IPS DF 6.9 (cell line): ENCODE data around the gene GSG1.
A peak's percentile ranks its signal among the peaks of the same experiment; 100 is the strongest.

Experiments used
- DNase-seq: peaks from one replicate; pipeline ENCODE4 v3.0.0-alpha.2; 2013; ENCODE audit warnings: low read depth, low spot score
- H3K27ac ChIP-seq: one replicate; pipeline ENCODE4 v1.5.1; 2013; ENCODE audit warnings: low read length, control low read depth
- H3K27me3 ChIP-seq: 2 replicates; pipeline ENCODE4 v1.6.1; 2013; ENCODE audit warnings: mild to moderate bottlenecking, low read length; ENCODE audit not compliant: control insufficient read depth, insufficient read depth
- H3K36me3 ChIP-seq: 2 replicates; pipeline ENCODE4 v1.6.1; 2013; ENCODE audit warnings: low read length; ENCODE audit not compliant: control insufficient read depth, insufficient read depth
- H3K4me1 ChIP-seq: 2 replicates; pipeline ENCODE4 v1.6.1; 2013; ENCODE audit warnings: low read length; ENCODE audit not compliant: control insufficient read depth, insufficient read depth
- H3K4me3 ChIP-seq: 2 replicates; pipeline ENCODE4 v1.5.1; 2013; ENCODE audit warnings: mild to moderate bottlenecking, low read length
- H3K9me3 ChIP-seq: 2 replicates; pipeline ENCODE4 v1.6.1; 2013; ENCODE audit warnings: low read length, inconsistent platforms; ENCODE audit not compliant: control insufficient read depth, insufficient read depth
- WGBS: extraction: QIAGEN DNeasy Blood & Tissue Kit; methylation state at CpG from one replicate; pipeline ENCODE4 v1.1.7; 2013; ENCODE audit warnings: mixed read lengths, missing lambda C conversion rate; ENCODE audit not compliant: insufficient read length, insufficient coverage; 5-methylcytosine and 5-hydroxymethylcytosine counted together

GSG1 gene

DNA sequence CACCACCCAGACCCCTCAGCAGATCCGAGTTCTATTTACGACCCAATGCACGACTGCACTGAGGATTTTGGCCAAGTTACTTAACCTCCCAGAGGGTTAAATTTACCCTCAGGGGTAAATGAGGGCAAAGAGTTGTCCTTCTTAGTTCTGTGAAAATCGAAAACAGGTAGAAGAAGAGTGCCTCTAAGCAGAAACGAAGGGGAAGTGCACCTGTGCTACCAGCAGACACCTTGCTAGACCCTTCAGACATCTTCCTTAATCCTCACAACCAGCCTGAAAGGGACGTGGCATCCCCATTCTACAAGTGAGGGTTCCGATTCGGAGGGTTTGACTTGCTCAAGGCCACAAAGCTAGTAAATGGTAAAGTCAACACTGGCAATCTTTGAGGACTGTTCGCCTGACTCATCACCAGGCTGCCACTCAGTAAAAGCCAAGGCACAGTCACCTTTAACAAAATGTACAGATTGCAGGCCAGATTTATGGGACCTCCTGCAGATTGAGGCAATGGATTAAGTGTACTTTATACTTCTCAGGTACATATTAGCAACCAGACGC is 1.6 kb downstream of the GSG1 start:
- no CpG with 5 or more reads among the region's 10 CpGs for WGBS
- Histone ChIP-seq H3K9me3 (no peaks in the 10 kb centered on the region), H3K27me3 (no peaks in the 10 kb centered on the region), H3K4me3 (peak overlapping the region; percentile 66; the same call in 1 of the 2 replicates), H3K27ac (no peak overlapping the region), H3K4me1 (peaks cover 6% of the 10 kb centered on the region; the same call in 1 of the 2 replicates), H3K36me3 (no peaks in the 10 kb centered on the region)
- no peak for DNase-seq

- DNase-seq: no peak
- H3K27ac ChIP-seq: no peak overlapping the region
- peaks cover 6% of the 10 kb centered on the region; the same call in 1 of the 2 replicates for H3K4me1 ChIP-seq
- WGBS: no CpG with 5 or more reads among the region's 79 CpGs
- H3K36me3 ChIP-seq: no peaks in the 10 kb centered on the region
- no peaks in the 10 kb centered on the region for H3K9me3 ChIP-seq
- H3K4me3 ChIP-seq: peak overlapping the region; percentile 66; the same call in 1 of the 2 replicates
- no peaks in the 10 kb centered on the region for H3K27me3 ChIP-seq
These were observed 2.3 kb downstream of the GSG1 start for GRCh38 chr12:13100882-13101769.

DNA sequence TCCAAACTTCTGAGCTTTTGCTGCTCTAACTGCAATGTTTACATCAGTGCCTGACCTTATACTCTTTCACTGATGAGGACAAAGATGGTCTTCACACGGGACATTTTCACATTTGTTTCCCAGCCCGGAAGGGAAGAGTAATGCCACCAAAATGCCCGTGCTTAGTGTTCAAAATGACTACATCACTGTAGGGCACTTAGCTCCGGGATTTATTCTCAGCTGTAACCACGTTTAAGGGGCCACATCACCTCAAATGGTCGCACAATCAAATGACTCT is 2.9 kb downstream of the GSG1 start:
- Histone ChIP-seq H3K27me3 (no peaks in the 10 kb centered on the region), H3K36me3 (no peaks in the 10 kb centered on the region), H3K4me1 (peaks cover 6% of the 10 kb centered on the region; the same call in 1 of the 2 replicates), H3K9me3 (no peaks in the 10 kb centered on the region), H3K27ac (no peak overlapping the region), H3K4me3 (peak overlapping the region; percentile 66; the same call in 1 of the 2 replicates)
- DNase-seq: no peak
- WGBS: no CpG with 5 or more reads among the region's 6 CpGs

DNA sequence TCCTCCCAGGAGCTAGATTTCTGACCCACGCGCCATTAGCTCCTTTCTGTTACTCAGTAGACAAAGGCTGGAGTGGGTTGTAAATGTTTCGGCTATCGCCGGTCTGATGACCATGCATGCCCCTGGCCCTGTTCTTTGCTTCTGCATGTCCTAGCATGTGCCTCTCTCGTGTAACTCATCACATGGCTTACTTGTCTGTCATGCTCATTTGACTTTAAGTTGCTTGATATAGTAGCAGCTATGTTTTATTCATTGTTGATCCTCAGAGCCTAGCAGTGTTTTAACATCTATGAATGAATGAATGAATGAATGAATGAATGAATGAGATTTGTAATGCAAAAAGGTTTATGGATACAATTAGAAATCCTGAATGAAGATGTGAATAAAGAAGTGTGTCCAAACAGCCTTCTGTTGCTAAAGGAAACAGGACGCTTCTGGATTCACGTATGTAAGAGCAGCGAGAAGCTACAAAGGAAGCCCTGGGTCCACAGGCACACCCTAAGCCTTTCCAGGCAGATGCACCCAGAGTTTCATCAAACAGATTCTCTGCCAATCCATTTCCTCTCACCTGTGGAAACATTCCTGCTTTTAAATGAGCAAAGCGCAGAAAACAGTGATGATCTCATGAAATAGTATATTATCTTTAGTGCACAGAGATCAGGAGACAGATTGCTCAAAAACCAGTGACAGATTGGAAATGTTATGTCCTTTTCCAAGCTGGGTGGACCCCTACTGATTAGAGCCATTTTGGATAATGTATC is 3.4 kb downstream of the GSG1 start:
- peaks cover 6% of the 10 kb centered on the region; the same call in 1 of the 2 replicates for H3K4me1 ChIP-seq
- no peak for DNase-seq

DNA sequence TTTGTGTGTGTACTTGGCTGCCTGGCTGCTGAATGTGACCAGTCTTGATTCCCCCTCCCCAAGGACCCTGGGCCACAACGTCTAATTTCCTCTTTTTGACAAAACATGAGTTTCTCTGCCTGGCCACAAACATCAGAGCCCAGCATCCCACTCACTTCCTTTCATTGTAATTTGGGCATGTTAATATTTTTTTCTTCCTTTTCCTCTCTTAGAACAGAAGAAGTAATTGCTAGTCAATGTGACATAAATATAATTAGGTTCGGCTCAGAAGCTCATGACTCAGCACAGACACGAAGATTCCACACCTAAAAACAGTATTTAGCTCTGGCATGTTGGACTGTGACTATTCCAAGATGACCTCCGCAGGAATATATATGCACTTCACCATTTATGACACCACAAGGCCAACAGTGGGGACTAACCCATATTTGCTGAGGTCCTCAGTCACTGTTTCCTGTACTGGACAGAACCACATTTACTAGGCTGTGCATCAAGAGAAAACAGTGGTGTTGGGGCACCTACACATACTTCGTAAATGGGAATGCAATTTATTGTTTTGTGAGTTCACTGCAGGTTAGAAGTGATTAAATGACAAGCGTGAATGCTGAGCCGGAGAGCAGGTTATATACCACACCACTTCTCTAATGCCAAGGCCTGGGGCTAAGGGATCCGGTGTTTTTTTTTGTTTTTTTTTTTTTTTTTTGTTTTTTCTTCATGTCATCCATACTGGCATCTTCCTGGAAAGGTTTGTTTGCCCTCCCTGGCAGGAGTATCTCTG is 4.2 kb downstream of the GSG1 start:
- no peak overlapping the region for H3K4me3 ChIP-seq
- no peaks in the 10 kb centered on the region for H3K9me3 ChIP-seq
- no peaks in the 10 kb centered on the region for H3K27me3 ChIP-seq
- no peaks in the 10 kb centered on the region for H3K36me3 ChIP-seq
- H3K4me1 ChIP-seq: peaks cover 6% of the 10 kb centered on the region; the same call in 1 of the 2 replicates
- no peak for DNase-seq
- H3K27ac ChIP-seq: no peak overlapping the region
- WGBS: no CpG with 5 or more reads among the region's 8 CpGs

More for the DNA sequence above, 3.4 kb downstream of the GSG1 start:
- no peak overlapping the region for H3K27ac ChIP-seq
- WGBS: no CpG with 5 or more reads among the region's 10 CpGs
- no peaks in the 10 kb centered on the region for H3K36me3 ChIP-seq
- no peak overlapping the region for H3K4me3 ChIP-seq
- H3K9me3 ChIP-seq: no peaks in the 10 kb centered on the region
- no peaks in the 10 kb centered on the region for H3K27me3 ChIP-seq

- H3K4me1 ChIP-seq: peaks cover 7% of the 10 kb centered on the region; the same call in 1 of the 2 replicates
- no peaks in the 10 kb centered on the region for H3K27me3 ChIP-seq
- no peak overlapping the region for H3K4me3 ChIP-seq
- H3K36me3 ChIP-seq: no peaks in the 10 kb centered on the region
- no peaks in the 10 kb centered on the region for H3K9me3 ChIP-seq
- no peak overlapping the region for H3K27ac ChIP-seq
- no CpG with 5 or more reads among the region's 9 CpGs for WGBS
- no peak for DNase-seq
These were observed 5.9 kb downstream of the GSG1 start for GRCh38 chr12:13097491-13098011.

DNA sequence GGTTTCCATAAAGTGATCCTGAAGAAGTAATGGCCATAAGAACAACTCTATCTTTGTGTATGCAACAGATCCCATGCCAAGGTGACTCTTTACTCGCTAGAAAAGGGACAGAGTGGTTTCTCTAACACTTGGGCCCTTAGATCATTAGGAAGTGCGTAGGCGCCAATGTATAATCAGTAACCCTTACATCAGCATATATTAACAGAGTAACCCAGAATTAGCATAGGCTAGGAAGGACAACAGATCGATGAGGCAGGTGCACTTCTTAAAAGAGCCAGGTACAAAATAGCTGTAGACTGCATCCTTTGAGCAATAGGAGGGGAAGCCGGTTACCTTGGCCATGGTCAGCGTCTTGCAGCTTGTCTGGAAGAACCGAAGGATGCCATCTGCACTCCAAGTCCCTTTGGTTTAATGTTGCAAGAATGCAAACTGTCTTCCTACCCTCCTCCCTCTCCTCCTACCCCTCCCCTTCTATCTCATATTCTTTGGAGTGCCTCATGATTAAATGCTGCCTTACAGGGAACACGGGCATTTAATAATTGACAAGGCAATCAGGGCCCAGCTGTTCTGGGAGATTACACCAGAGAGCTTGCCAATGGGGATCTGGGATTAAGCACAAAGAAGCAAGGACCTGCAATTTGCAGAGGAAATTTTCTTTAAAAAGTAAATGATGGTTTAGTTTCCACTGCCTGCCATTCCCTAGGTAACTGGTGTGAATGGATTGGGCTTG is 8.0 kb downstream of the GSG1 start:
- no CpG with 5 or more reads among the region's 8 CpGs for WGBS
- Histone ChIP-seq H3K36me3 (no peaks in the 10 kb centered on the region), H3K4me1 (peaks cover 8% of the 10 kb centered on the region; the same call in 1 of the 2 replicates), H3K4me3 (no peak overlapping the region), H3K9me3 (no peaks in the 10 kb centered on the region), H3K27me3 (no peaks in the 10 kb centered on the region), H3K27ac (no peak overlapping the region)
- DNase-seq: no peak

DNA sequence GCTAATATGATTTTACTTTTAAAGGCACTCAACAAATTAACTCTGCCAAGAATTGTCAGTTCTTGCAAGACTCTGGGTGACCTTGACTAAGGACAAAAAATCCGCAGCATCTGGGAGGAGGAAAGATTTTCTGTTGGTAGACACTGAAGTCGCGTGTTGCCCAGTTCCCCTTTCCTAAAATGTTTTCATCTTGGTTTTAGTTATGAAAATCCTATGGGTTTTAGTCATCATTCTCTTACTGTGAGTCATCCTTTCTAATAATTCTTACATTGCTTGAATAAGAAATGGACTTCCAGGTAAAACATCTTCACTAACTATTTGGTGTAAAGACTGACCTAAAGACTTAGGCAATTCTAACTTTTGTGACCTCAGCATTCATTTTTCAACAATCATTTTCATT is 9.1 kb downstream of the GSG1 start:
- H3K27me3 ChIP-seq: no peaks in the 10 kb centered on the region
- no CpG with 5 or more reads among the region's 3 CpGs for WGBS
- H3K9me3 ChIP-seq: no peaks in the 10 kb centered on the region
- no peaks in the 10 kb centered on the region for H3K36me3 ChIP-seq
- no peak overlapping the region for H3K4me3 ChIP-seq
- no peak overlapping the region for H3K27ac ChIP-seq
- no peak for DNase-seq
- H3K4me1 ChIP-seq: peaks cover 7% of the 10 kb centered on the region; the same call in 1 of the 2 replicates

GRCh38 chr12:13093848-13094220 is 9.6 kb downstream of the GSG1 start:
- no peak overlapping the region for H3K4me3 ChIP-seq
- no peaks in the 10 kb centered on the region for H3K36me3 ChIP-seq
- DNase-seq: no peak
- peaks cover 9% of the 10 kb centered on the region; the same call in 1 of the 2 replicates for H3K4me1 ChIP-seq
- H3K27me3 ChIP-seq: no peaks in the 10 kb centered on the region
- no peak overlapping the region for H3K27ac ChIP-seq
- WGBS: no CpG with 5 or more reads among the region's 2 CpGs
- no peaks in the 10 kb centered on the region for H3K9me3 ChIP-seq
